Stomach (tissue), 4 donors: ENCODE results near the gene ZNF532.

Source experiments
- CTCF ChIP-seq, 7 experiments: fragments of 450-650 bp in 4 of 7; fragments of 200-600 bp in 3 of 7; sonication (generic) in 3 of 7; IDR thresholded peaks; one replicate each; pipeline ENCODE4 v1.5.1; 2016 to 2019; ENCODE audit warnings: antibody characterized with exemption in 7 of 7, control low read depth in 2 of 7, mild to moderate bottlenecking in 1 of 7
- EP300 ChIP-seq: sonication (generic); formaldehyde crosslinking; IDR thresholded peaks from one replicate; pipeline ENCODE4 v1.6.1; 2017; ENCODE audit warnings: antibody characterized with exemption
- POLR2A ChIP-seq, 4 donors: fragments of 450-650 bp; IDR thresholded peaks; one replicate each; pipeline ENCODE4 v1.6.1; 2016; ENCODE audit warnings: antibody characterized with exemption in 4 of 4, control low read depth in 2 of 4, mild to moderate bottlenecking in 1 of 4, moderate library complexity in 1 of 4
- POLR2AphosphoS5 ChIP-seq, 3 donors: sonication (generic); formaldehyde crosslinking; IDR thresholded peaks; one replicate each; pipeline ENCODE4 v1.6.1; 2016; ENCODE audit warnings: antibody characterized with exemption in 3 of 3

DNA sequence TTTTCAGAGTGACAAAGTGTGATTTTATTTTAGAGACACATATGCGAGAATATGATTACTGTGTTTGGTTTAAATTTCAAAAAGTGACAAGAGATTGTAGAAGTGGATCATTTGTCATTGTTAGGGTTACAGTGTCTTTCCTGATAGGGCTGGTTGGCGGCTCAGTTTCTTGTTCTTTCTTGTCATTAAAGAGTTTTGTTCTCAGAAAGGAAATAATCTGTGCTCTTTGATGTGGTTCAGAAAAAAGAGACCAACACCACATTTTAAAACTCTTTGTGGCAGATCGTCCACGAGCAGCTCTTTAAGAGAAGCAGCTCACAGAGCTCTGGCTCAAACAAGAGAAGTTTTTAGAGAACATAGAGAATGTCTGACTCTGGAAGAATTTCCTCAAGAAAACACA, 45.6 kb upstream of the ZNF532 start:
- TF ChIP-seq CTCF (IDR thresholded peaks at IDR 0.05), result no peak
- TF ChIP-seq POLR2A (IDR thresholded peaks at IDR 0.05), result no peak
- TF ChIP-seq POLR2AphosphoS5 (IDR thresholded peaks at IDR 0.05), result no peak
- no peak for TF ChIP-seq EP300
